ENCODE measurements around the gene MKNK2.

The MKNK2 gene

GRCh38 chr19:2036424-2036823 lies 14.6 kb downstream of the MKNK2 start:
- TF ChIP-seq CREB1 (IDR thresholded peaks at IDR 0.05; ENCODE audit: low read depth) (no peak), REST (IDR thresholded peaks at IDR 0.05; ENCODE audit: low read depth) (no peak), TAF1 (IDR thresholded peaks at IDR 0.05; ENCODE audit: low read depth) (no peak), CEBPB (IDR thresholded peaks at IDR 0.05) (no peak), TCF12 (IDR thresholded peaks at IDR 0.05; ENCODE audit: low read depth) (no peak), EP300 (IDR thresholded peaks at IDR 0.05; ENCODE audit: borderline replicate concordance) (no peak), ZBTB7A (IDR thresholded peaks at IDR 0.05; ENCODE audit: low read depth) (no peak), FOXM1 (IDR thresholded peaks at IDR 0.05; ENCODE audit: borderline replicate concordance, low read depth) (no peak), MAX (IDR thresholded peaks at IDR 0.05) (no peak), RAD21 (IDR thresholded peaks at IDR 0.05; ENCODE audit: low read depth) (no peak), YY1 (IDR thresholded peaks at IDR 0.05; ENCODE audit: low read depth) (no peak), EGR1 (IDR thresholded peaks at IDR 0.05) (no peak), TEAD4 (IDR thresholded peaks at IDR 0.05) (no peak), NFIC (IDR thresholded peaks at IDR 0.05) (no peak)
- TF ChIP-seq, protein P1, sequence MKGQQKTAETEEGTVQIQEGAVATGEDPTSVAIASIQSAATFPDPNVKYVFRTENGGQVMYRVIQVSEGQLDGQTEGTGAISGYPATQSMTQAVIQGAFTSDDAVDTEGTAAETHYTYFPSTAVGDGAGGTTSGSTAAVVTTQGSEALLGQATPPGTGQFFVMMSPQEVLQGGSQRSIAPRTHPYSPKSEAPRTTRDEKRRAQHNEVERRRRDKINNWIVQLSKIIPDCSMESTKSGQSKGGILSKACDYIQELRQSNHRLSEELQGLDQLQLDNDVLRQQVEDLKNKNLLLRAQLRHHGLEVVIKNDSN (IDR thresholded peaks at IDR 0.05): no peak

GRCh38 chr19:2035590-2035991 lies 15.5 kb downstream of the MKNK2 start:
- TF ChIP-seq FOXM1 (IDR thresholded peaks at IDR 0.05; ENCODE audit: borderline replicate concordance, low read depth) (no peak), YY1 (IDR thresholded peaks at IDR 0.05; ENCODE audit: low read depth) (peak; percentile 87)

DNA sequence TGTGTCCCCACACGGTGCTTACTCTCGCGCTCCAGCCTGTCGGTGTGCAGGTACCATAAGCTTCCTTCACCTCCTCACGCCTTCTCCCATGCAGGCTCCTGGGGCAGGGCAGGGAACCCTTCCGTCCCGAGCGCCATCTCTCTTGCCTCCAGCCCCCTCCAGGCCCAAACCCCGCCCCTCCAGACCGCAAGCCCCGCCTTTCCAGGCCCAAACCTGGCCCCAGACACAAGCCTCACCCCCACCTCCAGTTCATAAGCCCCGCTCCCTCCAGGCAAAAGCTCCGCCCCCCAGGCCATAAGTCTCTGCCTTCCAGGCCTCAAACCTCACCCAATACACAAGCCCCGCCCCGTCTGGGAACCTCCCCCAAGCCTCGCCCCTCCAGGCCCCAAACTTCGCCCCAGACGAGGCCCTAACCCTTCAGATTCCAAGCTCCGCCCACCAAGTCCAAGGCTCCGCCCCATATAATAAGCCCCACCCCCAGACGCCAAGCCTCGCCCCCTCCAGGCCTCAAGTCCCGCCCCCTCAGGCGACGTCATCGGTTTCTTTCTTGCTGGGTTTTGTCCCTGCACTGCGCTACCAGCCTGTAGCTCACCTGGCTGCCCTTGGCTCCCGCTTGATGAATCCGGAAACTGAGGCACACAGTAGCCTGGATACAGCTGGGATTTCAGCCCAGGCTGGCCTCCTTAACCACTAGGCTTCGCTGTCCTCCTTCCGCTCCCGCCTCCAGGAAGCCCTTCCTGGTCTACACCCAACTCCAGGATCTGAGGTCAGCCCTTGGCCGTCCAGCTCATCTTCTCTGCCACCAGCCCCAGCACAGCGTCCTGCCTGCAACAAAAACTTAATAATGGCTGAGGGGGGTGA lies 16.1 kb downstream of the MKNK2 start:
- TF ChIP-seq NFIC (IDR thresholded peaks at IDR 0.05) (0 out of 2 replicates have a peak, but pooled peaks have one; percentile 16), EGR1 (IDR thresholded peaks at IDR 0.05) (0 out of 2 replicates have a peak, but pooled peaks have one; percentile 16), TEAD4 (IDR thresholded peaks at IDR 0.05) (0 out of 2 replicates have a peak, but pooled peaks have one; percentile 7), MAX (IDR thresholded peaks at IDR 0.05) (peak; percentile 39), TCF12 (IDR thresholded peaks at IDR 0.05; ENCODE audit: low read depth) (no peak), REST (IDR thresholded peaks at IDR 0.05; ENCODE audit: low read depth) (no peak), TAF1 (IDR thresholded peaks at IDR 0.05; ENCODE audit: low read depth) (peak; percentile 36; the same call in 1 of the 2 replicates), CREB1 (IDR thresholded peaks at IDR 0.05; ENCODE audit: low read depth) (peak; percentile 49), EP300 (IDR thresholded peaks at IDR 0.05; ENCODE audit: borderline replicate concordance) (no peak), FOXM1 (IDR thresholded peaks at IDR 0.05; ENCODE audit: borderline replicate concordance, low read depth) (no peak), YY1 (IDR thresholded peaks at IDR 0.05; ENCODE audit: low read depth) (peak; percentile 54; the same call in 1 of the 2 replicates), RAD21 (IDR thresholded peaks at IDR 0.05; ENCODE audit: low read depth) (peak; percentile 21; the same call in 1 of the 2 replicates), CEBPB (IDR thresholded peaks at IDR 0.05) (no peak), ZBTB7A (IDR thresholded peaks at IDR 0.05; ENCODE audit: low read depth) (no peak)
- TF ChIP-seq, protein P1 (IDR thresholded peaks at IDR 0.05): no peak

GRCh38 chr19:2033825-2034159 lies 17.3 kb downstream of the MKNK2 start:
- TF ChIP-seq CREB1 (IDR thresholded peaks at IDR 0.05; ENCODE audit: low read depth) (no peak), FOXM1 (IDR thresholded peaks at IDR 0.05; ENCODE audit: borderline replicate concordance, low read depth) (no peak), YY1 (IDR thresholded peaks at IDR 0.05; ENCODE audit: low read depth) (no peak), REST (IDR thresholded peaks at IDR 0.05; ENCODE audit: low read depth) (no peak), EGR1 (IDR thresholded peaks at IDR 0.05) (no peak), RAD21 (IDR thresholded peaks at IDR 0.05; ENCODE audit: low read depth) (no peak)
- TF ChIP-seq, protein P1 (IDR thresholded peaks at IDR 0.05): no peak

Measured in Ishikawa (cell line).